ENCODE data around the gene NTSR1.

The NTSR1 gene

DNA sequence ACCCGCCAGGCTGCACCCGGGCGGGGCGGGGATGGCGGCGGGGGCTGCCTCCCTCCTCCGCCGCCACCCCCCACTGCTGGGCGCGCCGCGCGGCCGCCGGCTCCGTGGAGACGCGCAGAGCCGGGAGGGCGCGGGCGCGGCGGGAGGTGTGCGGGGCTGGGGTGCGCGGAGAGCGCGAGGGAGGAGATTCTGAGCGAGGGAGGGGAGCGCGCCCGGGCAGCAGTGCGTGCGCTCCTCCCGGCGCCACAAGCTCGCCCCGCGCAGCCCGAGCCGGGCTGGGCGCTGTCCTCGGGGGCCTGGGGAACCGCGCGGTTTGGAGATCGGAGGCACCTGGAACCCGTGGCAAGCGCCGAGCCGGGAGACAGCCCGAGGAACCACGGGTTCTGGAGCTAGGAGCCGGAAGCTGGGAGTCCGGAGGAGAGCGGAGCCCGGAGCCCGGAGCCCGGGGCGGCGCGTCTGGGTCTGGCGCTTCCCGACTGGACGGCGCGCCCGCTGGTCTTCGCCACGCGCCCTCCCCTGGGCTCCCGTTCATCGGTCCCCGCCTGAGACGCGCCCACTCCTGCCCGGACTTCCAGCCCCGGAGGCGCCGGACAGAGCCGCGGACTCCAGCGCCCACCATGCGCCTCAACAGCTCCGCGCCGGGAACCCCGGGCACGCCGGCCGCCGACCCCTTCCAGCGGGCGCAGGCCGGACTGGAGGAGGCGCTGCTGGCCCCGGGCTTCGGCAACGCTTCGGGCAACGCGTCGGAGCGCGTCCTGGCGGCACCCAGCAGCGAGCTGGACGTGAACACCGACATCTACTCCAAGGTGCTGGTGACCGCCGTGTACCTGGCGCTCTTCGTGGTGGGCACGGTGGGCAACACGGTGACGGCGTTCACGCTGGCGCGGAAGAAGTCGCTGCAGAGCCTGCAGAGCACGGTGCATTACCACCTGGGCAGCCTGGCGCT lies at the start of gene NTSR1:
Gene NTSR1, plus strand, starts transcription at position 246 of the 946 bp plus-strand sequence. Its CDS starts 372 bp downstream, at position 618.
- DNase-seq (ENCODE audit: low read depth), result no peak

DNA sequence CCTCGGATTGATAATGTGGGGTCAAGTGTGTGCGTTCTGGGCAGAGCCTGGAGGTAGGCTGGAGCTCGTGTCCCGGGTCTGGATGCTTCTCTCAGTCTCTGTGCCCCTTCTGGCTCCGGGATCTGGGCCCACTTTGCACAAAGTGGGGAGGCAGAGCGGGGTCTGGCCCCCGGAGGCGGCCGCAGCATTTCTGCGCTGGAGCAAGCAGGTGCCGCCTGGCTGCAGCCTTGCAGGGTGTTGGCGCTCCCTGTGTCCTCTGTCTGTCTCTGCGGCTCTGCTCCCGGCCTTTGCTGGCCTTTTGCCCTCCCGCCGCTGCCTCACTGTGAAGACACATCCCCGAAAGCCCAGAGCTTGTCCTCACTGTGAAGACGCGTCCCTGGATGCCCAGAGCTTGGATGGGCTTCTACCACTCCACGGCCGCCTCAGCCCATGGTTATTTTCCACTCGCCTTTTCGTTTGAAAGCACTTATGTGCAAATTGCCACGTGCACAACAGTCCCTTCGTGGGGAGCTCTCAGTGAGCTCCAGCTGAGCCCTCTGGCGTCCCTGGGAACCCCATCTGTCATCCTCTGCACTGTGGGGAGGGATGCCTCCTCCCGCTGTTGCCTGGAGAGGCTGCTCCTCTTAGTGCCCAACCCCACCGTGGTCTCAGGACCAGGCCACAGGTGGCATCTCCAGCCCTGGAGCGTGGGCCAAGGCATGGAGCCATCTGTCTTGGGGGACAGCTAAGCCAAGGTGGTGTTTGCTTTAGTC lies 49.0 kb upstream of the NTSR1 start:
- DNase-seq (ENCODE audit: low read depth), result no peak

DNA sequence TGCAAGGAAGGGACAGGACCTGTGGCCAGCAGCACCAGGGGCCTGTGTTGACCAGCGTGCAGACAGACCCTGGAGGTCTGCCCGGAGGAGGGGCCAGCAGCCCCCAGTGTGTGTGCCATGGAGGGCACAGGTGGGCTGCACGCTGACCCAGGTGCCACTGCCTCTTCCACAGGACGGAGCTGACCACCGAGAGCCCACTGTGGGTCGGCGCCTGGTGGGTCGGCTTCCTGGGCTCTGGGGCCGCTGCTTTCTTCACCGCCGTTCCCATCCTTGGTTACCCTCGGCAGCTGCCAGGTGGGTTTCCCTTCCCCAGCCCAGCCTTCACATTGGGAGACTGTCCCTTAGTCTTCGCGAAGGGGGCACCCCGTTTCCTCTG lies 48.4 kb upstream of the NTSR1 start:
- DNase-seq (ENCODE audit: low read depth), result no peak

DNA sequence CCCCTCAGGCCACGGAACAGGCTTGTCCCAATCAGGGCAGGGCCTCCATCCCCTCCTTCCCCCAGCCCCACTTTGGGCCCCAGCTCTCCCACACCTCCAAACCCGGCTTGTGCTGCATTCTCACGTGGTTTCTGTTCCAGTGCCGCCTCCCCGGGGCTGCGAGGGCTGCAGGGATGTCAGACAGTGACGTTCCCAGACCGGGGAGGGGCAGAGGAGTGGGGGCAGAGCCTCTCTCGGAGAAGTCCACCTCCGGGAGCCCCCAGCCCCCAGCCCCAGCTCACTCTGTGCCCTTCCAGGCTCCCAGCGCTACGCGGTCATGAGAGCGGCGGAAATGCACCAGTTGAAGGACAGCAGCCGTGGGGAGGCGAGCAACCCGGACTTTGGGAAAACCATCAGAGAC lies 47.9 kb upstream of the NTSR1 start:
- DNase-seq (ENCODE audit: low read depth), result no peak

DNA sequence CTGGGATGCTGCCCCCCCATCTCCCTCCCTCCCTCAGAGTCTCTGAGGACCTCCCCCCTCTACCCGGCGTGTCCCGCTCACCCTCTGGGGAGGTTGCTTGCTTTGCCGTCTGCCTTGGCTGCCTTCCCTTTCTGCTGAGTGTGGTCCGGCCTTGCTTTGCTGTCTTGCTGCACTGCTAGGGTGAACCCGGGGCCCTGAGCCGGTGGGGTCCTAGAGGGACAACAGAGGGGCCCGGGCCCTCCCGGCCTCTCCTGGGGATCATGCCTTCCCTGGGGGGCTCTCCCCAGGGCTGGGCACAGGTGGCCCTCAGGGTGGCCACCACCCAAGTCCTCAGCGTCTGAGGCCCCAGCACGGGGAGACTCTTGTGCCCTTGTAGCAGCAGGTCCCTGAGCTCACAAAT lies 47.0 kb upstream of the NTSR1 start:
- DNase-seq (ENCODE audit: low read depth), result no peak

DNA sequence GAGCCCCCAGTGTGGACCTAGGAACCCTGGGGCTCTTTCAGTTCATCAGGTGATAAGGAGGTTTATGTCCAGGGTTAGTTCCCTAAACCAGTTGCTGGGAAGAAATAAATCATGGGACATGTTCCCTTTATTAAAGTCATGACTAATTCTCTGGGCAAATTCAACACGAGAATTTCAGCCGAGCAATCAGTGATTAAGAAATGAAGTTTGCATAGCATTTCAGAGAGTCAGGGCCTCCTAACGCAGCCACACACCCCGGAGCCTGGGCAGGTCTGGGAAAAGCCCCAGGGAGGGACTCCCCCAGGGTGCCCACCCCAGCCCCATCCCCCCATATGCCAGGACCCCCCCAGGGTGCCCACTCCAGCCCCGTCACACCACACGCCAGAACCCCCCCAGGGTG lies 46.2 kb upstream of the NTSR1 start:
- no peak for DNase-seq (ENCODE audit: low read depth)

DNA sequence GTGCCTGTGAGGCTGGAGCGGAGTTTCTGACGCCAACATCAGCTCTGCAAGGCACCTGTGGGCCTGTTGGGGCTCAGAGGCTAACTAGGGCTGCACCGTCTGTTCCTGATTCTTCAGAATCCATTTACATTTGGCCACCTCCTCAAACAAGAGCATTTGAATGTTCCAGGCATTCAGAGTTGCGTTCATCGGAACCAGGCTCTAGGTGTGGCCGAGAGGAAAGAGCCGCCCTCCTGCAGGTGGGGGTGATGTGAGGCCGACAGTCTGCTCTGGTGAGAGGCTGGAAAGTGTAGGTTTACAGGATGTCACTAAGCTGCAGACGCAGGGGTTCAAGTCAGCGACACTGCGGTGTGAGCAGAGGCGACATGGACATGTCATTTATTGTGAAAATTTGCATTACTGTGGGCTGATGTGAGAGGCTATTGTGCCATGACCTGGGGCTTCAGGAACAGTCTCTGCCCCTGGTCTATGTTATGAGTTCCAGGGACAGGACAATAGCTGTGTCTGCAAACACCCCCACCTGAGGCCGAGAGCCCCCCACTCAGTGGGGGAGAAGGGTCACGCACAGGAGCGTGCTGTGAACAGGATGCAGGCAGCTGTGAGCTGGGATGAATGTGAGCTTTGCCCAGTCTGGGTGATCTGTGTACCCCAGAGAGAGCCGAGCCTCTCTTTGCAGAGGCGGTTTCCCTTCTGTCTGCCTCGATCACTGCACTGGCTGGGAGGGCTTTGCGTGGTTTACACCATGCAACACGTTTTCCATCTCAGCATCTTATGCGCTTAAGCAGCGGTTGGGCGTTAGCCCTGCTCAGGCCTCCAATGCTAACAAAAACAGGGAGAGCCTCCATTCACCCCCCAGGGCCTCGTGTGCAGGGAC lies 45.3 kb upstream of the NTSR1 start:
- DNase-seq (ENCODE audit: low read depth), result no peak

DNA sequence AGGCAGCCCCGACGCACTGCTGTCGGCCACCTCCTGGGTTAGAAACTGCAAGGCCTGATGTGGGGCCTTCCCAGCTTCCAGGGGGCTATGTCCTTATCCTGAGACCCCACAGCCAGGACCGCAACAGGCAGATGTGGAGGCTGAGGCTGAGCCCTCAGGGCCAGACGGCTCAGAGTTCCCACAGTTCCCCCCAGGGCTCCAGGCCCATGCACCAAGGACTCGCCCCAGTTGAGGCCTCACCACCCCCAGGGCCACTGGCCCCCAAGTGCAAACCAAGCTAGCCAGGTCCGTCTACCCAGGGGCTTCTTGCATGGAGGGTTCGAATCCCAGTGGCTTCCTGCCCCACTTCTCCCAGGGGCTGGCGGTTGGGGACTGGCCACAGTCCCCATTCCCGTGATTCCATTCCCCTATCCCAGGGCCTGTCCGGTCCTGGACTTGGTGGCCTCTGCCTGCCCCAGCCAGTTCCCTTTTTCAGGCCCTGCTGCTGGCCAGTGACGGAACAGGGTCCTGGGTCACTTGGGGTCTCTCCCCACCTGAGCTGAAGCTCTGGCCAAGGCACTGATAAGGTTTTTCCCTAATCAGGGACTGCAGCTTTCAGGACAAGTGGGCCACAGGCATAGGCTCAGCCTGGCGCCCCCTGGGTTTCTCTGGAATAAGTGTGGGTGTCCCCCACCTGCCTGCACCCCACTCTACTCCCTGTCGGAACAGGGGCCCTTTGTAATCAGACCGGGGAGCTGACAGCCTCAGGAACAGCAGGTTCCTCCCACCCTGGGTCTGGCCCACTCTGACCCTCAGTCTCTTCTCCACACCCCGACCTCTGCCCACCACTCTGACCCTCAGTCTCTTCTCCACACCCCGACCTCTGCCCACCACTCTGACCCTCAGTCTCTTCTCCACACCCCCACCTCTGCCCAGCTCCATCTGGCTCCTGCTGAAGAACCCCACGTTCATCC lies 44.3 kb upstream of the NTSR1 start:
- no peak for DNase-seq (ENCODE audit: low read depth)

DNA sequence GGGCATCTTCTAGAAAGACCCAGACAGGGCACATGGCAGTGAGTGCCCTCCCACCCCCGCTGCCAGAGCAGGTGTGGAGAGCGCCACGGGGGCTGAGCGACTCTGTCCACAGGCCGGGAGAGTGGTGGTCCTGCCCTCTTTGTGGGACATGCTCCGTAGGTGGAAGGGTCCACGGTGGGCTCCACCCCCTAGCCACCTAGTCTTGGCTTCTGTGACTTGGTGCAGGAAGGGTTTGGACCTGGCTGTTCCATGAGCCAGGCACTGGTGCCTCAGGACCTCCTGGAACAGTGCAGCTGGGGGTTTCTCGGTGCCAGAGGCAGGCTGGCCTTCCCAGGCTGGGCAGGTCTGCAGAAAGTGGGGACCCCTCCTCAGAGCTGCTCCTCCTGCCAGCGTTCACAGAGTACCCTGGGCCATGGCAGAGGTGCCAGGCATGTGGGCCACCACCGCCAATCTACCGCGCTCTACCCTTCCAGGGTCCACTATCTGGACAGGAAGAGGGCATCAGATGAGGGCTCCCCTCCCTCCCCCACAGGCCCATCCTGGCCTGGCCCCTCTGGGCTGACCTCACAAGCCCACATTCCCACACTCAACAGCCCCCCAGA lies 43.4 kb upstream of the NTSR1 start:
- no peak for DNase-seq (ENCODE audit: low read depth)

DNA sequence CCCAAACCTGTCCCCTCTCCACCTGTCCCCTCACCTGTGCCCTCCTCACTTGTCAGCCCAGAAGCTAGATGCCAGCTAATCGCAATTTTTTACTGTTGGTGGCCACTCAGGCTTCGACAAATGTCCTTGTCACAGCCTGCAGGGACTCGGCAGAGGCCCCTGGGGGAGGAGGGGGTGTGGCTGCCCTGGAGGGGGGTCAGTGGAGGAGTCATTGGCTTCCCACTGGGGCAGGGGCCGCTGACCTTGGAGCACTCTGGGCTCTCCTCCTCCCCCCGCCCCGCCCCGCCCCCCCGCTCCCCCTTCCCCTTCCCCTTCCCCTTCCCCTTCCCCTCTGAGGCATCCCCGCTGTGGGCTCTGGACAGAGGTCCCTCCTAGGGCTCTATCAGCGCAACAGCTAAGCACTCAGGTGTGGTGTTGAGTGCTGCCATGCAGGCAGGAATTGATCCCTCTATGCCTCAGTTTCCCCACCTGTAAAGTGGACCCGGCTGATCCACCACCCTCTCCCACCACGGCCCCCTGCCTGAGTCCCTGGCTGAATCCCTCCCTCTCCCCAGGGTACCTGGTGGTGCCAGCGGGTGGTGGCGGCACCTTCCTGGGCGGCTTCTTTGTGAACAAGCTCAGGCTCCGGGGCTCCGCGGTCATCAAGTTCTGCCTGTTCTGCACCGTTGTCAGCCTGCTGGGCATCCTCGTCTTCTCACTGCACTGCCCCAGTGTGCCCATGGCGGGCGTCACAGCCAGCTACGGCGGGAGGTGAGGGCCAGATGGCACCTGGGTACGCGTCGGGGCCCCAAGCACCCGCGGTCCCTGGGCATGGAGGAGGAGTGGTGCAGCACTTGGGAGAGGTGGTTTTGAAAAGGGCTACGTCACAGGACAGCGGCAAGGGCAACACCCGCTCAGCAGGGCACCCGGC lies 42.6 kb upstream of the NTSR1 start:
- DNase-seq (ENCODE audit: low read depth), result no peak

DNA sequence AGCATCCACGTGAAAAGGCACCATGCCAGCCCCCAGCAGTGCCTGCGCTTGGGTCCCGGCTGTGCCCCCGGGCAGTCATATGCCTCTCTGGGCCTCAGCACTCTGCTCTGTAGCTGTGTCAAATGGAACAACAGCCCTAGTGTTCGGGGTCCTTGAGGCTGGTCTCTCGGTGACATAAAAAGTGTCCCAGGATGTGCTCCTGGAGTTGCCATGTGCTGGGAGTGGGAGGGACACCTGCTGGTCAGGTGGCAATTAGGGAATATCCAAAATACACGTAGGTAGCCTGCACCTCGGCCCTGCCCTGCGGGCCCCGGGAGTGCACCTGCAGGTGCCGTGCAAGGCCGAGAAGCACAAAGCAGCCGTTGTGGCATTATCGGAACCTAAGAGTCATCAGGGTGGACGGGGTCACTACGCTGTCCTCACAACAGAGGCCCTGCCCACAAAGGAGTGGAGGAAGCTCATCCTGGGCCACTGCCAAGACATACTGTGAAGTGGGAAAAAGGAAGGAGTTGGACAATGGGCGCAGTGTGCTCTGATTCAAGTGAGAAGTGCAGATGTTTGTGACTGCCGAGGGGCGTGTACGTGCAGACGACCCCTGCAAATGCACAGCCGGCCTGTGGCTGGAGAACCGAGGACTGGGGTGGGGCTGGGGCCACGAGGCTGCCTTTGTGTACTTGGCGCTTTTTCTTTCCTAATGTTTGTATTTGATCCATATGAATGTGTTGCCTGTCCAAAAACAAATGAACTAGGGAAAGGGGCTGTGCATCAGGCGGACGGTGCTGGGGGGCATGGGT lies 41.7 kb upstream of the NTSR1 start:
- no peak for DNase-seq (ENCODE audit: low read depth)

DNA sequence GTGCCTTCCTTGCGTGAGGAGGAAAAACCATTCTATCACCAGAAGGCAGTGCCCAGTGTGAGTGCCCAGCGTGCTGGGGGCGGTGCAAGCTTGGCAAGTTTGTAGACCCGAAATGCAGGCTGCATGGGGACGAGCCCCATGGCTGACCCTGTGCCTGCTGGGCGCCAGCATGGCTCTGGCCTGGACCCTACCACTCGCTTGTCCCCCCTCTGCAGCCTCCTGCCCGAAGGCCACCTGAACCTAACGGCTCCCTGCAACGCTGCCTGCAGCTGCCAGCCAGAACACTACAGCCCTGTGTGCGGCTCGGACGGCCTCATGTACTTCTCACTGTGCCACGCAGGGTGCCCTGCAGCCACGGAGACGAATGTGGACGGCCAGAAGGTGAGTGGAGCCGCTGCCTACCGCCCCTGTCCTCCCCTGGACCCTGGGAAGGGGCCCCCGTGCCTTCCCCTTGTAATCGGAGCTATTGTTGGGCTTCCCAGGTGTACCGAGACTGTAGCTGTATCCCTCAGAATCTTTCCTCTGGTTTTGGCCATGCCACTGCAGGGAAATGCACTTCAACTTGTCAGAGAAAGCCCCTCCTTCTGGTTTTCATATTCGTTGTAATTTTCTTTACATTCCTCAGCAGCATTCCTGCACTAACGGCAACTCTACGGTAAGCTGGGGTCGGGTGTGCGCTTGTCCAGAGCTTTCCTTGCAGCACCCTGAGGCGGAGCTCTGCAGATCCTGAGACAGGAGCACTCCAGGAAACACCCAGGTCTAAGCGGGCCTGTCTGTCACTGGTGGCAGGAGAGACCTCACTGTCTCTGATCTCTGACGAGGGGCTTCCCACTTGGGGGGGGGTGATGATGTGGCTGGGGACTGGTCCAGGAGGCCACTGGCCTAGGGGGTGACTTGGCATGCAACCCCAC lies 40.9 kb upstream of the NTSR1 start:
- no peak for DNase-seq (ENCODE audit: low read depth)

DNA sequence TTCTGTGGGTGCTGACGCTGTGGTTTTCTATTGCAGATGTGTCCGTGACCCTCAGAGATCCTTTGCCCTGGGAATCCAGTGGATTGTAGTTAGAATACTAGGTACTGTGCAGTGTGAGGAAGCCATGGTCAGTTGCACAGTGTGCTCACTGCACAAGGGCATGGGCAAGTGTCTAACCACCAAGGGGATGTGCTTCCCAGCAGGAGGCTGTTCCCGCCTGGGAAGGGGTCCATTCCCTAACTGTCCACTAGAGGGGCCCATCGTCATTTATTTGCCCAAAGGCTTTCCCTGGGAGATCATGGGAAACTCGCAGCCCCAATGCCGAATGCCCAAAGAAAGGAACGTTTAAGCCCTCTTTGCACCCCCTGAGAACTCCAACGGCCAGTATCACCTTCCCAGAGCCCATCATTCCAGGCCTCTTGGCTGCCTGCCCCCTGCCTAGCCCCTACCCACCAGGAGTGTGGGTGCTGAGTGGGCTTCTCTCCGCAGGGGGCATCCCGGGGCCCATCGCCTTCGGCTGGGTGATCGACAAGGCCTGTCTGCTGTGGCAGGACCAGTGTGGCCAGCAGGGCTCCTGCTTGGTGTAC lies 40.1 kb upstream of the NTSR1 start:
- DNase-seq (ENCODE audit: low read depth), result peak; percentile 15

DNA sequence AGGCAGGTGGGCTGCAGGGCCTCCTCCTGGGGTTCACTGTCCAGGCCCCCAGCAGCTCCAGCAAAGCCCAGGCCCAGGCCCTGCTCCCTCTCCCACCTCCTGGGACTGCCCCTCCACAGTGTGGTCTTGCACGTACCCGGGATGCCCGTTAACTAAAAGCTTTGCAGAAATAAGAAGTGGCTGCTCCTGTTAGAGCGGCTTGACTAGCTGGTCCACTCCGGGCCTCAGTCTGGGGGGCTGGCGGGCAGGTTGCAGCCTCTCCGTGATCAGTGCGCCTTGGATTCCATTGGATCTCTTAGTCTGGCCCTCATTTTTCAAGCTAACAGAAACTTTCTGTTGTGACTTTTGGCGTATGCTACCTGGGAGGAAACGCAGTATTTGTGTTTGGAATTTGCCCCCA lies 39.4 kb upstream of the NTSR1 start:
- no peak for DNase-seq (ENCODE audit: low read depth)

DNA sequence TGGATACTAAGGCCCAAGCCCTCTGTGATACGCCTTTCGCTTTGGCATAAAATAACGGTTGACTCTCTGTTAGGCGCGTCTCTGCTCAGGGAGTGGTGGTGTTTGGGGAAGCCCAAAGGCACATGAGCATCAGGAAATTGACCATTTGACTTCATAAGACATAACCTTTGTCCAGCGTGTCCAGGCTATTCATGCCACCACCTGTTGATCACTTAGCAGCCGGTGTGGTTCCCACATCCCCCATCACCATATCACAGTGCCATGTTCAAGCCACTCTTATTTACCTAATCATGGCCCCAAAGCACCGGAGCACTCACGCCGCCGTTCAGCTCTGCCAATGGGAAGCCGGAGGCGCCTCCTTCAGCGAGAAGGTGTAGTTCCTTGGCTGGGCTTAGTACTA lies 38.5 kb upstream of the NTSR1 start:
- no peak for DNase-seq (ENCODE audit: low read depth)

DNA sequence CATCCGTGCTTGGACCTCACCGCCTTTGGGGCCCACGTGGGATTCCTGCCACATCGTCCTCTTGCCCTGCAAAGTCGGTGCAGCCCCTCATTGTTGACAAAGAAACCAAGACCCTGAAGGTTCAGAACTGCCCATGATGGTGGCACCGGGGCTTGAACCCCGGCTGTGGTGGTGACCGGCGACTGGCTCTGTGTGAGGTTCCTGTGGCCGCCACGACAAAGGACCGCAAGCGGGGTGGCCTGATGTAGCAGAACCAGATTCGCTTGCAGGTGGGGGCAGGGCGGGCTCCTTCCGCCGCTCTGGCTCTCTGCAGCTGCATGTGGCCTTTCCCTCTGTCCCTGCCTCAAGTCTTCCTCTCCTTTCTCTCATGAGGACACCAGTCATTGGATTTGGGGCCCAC lies 37.6 kb upstream of the NTSR1 start:
- no peak for DNase-seq (ENCODE audit: low read depth)

DNA sequence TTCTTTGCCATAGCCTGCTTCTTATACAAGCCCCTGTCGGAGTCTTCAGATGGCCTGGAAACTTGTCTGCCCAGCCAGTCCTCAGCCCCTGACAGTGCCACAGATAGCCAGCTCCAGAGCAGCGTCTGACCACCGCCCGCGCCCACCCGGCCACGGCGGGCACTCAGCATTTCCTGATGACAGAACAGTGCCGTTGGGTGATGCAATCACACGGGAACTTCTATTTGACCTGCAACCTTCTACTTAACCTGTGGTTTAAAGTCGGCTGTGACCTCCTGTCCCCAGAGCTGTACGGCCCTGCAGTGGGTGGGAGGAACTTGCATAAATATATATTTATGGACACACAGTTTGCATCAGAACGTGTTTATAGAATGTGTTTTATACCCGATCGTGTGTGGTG lies 36.9 kb upstream of the NTSR1 start:
- no peak for DNase-seq (ENCODE audit: low read depth)

All from stimulated activated CD8-positive, alpha-beta memory T cell treated with anti-CD3 and anti-CD28 coated beads, Interleukin-7, amount 100 ng/mL, for 24 hours (primary cell).